SH-SY5Y (cell line): ENCODE data around the gene MCMBP.

ENCODE experiments used
- GATA2 ChIP-seq: IDR thresholded peaks from 2 replicates; pipeline ENCODE4 v1.6.1; 2011; ENCODE audit warnings: mild to moderate bottlenecking, low read depth, low read length
- GATA3 ChIP-seq: IDR thresholded peaks from 2 replicates; pipeline ENCODE4 v1.6.1; 2011; ENCODE audit warnings: low read depth, mild to moderate bottlenecking, low read length, moderate library complexity

DNA sequence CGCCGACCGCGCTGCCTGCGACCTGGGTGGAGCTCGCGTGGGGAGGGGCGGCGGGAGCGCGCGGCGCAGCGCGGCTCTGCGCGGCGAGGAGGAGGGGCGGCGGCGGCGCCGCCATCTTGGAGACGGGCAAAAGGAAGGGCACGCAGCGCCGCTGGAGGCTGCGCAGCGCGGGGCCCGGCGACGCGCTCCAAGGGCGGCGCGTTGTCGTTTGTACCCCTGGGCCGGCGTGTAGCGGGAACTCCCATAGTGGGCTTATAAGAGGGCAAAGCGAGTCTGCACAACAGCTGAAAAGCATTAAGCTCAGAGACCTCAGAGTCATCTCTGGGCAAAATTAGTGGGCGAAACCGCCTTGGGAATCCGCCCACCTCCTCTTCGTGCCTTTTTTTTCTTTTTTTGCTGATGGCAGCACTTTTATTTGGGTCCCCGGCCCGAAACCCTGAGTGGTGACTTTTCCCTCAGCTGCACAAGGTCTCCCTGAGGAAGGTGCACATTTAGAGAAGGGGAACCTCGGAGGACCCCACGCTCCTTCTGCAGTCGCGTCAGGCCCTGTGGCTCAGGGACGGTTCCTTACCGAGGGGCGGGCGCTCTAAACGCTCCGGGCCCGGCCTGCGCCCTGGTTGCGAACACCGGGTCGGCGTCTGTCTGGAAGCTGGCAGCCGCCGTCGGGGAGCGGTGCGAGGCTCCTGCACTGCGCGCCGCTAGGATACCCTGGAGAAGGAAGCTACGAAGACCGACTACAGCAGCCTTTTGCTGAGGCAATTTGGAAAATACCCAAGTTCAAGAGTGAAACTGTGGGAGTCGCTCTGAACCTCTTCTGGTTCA lies 428 bp upstream of the MCMBP start:
- TF ChIP-seq GATA2 (no peak), GATA3 (no peak)
